ELF-1 (cell line): ENCODE data around the gene SIAH3.

Experiments
- DNase-seq: peaks from one replicate; pipeline ENCODE4 v3.0.0-alpha.2; 2016; ENCODE audit warnings: low read depth, low spot score

Gene SIAH3

DNA sequence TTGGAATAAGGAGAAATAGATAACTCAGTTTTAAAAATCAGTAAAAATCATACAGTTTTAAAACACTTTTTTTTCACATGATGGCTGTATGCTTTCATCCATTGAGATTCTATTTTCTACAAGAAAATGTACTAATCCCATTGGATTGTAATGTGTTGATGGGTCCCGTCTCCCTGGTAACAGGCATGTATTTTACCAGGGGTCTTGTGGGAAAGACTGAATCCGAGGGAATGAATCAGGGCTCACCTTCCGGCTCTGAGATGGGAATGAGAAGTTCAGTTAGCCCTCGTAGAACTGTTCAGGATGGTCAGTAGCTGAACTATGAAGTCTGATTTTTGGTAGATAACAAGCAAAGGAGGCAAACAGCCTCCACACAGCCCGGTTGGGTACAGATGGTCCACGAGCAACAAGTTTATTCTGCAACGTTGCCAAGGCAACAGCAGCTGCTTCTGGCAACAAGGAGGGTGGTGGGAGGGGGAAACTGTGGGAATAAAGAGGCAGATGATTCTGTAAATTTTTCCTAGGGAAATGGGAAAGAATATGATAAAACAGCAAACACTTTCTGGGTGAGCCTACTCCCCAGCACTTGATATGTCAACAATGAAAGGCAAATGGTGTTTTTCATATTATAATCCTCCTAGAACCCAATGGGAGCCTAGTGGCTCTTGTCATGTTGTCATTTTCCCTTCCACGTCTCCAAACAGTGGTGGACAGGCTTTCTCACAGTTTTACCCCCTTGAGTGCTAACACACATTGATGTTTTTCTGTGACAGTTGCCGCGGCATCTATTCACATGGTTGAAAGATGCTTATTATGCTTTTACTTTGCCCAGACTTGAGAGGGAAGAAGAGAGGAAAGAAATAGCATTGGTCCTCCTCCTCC, 12.4 kb upstream of the SIAH3 start:
- no peak for DNase-seq

DNA sequence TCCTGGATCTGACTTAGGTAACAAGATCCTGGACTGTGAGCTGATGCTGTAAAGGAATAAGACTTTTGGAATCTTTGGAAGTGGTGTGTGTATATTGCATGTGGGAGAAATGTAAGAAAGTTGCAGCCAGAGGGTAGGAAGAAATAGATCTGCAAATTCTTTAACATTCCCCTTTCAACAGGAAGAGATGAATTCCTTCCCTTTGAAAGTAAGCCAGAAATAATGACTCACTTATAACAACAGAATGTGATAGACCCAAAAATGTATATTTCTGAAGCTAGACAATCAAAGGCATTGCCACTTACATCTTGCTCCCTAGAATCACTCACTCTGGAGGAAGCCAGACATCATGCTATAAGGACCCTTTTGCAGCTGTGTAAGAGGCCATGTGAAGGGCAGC, 9.8 kb upstream of the SIAH3 start:
- no peak for DNase-seq

DNA sequence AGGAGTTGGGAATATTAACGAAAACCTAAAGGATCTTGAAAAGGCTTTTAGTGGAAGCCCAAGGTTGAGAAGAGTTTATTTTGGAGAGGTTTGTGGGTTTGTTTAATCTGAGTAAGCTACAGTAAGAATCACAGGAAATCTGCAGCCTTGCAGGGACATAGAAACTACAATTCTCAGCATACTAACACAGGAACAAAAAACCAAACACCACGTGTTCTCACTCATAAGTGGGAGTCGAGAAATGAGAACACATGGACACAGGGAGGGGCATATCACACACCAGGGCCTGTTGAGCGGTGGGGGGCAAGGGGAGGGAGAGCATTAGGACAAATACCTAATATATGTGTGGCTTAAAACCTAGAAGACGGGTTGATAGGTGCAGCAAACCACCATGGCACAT, 8.7 kb upstream of the SIAH3 start:
- no peak for DNase-seq

DNA sequence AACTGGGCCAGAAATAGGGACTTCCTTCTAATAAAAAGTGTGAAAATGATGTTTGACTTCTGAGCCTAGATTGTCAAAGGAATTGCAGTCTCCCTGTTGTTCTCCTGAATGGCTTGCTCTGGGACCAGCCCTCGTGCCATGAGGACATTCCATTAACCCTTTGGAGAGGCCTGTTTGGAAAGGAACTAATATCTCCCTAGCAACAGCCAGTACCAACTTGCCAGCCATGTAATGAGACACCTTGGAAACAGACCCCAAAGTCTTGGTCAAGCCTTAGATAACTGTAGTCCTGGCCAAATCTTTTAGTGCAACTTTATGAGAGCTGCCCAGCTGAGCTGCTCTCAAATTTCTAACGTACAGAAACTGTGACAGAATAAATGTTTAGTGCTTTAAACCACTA, 8.2 kb upstream of the SIAH3 start:
- peak; percentile 46 for DNase-seq

DNA sequence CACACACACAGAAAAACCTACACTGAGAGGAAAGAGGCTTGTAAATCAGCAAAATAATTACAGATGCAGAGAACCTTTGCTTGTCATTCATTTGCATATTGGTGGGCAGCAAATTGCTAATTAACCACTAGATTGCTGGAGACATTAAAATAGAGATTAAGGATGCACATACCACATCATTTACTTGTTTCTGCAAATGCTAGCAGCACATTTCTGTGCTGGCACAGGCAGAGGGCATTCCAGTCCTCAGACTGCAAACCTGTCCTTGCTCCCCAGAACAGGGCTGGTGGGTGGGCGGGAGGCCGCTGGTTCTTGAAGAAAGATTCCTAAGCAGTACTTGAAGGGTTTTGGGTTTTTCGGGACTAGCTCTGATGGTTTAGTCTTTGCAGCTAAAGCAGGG, 941 bp upstream of the SIAH3 start:
- no peak for DNase-seq

DNA sequence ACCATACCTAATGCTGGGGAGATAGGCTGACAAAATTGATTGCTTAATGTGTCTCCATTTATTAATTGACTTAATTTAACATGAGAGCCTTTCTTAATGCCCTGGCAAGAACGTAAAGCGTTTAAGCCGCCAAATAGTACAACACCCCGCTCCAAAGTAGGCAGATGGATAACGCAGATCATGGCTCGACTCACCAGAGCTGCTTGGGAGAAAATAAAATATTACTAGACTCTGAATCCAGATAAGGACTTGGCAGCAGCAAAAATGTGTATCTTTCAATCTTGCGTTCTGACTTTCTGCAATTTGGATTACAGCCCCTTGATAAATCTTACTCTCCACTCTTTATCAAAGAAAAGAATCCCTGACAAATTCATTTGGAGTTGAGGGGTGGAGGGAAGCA, 403 bp upstream of the SIAH3 start:
- DNase-seq, result no peak

DNA sequence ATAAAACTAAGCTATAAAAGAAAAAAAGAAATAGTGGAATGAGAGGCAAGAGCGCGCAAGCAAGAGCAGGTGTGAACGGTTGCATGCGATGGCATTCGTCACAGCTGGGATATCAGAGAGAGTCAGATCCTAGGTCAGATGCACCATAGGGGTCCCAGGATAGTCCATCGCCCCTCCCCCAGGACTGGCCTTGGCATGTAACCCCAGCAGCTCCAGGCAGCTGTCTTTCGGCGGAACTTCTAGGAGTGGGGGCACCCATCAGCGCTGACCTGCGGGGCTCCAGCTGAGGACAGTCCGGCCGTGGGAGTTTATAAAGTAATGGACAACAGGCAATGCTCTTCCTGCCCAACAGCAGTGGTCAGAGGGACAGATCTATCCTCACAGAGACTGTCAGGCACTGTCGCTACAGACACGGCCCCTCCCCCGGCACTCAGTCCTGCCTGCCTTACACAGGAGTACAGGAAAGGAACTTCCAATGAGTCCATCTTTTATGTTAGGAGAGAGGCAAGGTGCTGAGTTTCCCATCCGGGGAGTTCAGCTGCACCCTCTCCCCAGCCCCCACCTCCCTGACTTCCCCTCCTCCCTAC, 1.4 kb downstream of the SIAH3 start:
- DNase-seq, result no peak

DNA sequence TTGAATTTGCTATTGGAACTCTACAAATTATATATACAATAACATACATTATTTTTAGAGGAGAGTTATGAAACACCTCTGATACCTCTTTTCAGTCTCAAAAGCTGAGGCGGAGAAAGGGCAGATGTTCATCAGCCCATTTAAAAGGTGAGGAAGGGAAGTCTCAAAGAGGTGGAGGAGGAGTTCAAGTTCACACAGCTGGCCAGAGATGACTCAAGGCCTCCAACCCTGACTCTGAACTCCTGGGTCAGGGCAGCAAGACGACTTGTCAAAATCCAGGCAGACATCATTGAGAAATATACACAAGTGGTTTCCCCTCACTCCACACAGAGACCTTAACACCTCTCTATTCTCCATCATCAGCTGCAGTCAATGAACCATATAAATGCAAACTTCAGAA, 2.1 kb downstream of the SIAH3 start:
- no peak for DNase-seq

DNA sequence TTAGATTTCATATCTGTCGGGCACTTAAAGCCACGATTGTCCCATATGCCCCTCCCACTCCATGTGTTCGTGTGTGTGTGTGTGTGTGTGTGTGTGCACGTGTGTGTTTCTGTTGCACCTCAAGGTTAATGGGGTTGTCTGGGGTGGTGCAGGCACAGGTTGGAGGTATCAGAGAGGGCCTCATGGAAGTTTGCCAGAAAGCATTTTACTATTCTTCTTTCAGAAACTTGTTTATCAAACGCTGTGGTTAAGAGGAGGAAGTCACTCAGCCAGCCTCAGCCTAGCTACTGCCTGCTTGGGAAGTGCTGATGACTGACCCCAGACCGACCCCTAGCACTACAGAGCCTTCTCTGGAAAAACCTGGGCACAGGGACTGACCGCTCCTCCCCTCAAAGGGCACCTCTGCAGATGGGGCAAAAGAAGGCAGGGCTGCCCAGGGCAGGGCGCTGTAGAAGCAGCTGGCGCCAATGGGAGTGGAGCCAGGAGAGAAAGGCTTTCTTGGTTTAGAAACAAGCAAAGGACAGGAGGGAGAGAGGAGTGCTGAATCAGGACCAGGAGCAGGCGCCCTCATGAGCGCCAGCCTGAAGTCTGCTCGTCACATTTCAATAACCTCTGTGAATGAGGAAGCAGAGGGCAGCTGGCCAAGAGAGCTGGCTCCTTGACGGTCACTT, 3.9 kb downstream of the SIAH3 start:
- DNase-seq, result no peak

DNA sequence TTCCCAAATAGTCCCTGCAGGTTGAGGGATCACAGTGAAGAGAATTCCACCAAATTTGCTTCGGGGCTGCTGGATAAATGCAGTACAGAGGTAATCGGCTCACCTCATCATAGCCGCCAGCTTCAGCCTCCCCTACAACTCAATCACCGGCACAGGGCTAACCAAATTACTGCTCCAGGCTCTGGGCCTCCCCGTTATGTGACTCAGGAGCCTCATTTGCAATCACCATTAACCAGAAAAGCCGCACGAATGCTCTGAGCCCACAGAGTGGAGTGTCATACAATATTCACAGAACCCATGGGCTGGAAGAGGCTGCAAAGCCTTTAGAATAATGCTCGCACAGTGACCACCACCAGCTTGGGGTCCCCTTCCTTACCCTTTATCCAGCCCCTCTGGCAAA, 4.9 kb downstream of the SIAH3 start:
- DNase-seq, result no peak

DNA sequence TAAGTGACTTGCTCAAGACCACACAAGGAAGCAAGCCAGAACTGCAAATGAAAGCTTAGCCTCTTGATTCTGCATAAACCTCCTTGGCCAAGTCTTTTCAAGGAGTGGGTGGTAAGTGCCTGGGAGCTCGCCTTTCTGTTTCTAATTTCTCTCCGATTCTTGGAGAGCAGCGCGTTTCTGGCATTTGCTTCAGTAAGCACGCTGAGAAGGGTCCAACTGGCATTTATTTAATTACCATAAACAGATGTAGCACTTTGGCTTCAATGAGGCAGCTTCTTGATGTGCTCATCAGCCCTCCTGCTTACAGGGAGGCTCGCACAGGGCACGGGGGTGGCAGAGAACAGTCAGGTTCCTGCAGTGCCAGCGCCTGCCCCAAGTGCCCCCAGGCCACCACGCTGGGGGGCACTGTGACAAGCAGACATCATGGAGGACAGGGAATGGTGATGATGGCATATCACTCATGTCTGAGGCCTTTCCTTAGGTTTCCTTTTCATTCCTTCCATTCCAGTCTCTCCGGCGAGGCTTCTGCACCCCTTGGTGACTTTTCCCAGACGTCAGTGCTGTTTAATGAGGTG, 13.3 kb downstream of the SIAH3 start:
- DNase-seq, result no peak

DNA sequence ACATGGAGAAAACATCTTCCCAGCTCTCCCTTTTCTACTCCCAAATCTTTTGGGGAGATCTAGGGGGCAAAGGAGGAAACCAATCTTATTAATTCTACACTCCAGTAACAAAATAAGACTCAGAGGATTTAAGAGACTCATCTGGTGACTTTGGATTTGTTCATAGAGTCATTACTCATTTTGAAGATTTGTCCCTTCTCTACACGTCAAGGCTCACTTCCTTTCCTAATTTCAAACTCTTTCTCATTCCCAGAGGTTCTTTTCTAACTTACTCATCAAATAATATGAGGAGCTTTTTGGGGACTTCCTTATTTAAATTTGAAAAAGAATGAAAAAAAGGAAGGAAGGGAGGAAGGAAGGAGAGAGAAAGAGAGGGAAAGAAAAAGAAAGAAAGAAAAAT, 14.4 kb downstream of the SIAH3 start:
- no peak for DNase-seq

DNA sequence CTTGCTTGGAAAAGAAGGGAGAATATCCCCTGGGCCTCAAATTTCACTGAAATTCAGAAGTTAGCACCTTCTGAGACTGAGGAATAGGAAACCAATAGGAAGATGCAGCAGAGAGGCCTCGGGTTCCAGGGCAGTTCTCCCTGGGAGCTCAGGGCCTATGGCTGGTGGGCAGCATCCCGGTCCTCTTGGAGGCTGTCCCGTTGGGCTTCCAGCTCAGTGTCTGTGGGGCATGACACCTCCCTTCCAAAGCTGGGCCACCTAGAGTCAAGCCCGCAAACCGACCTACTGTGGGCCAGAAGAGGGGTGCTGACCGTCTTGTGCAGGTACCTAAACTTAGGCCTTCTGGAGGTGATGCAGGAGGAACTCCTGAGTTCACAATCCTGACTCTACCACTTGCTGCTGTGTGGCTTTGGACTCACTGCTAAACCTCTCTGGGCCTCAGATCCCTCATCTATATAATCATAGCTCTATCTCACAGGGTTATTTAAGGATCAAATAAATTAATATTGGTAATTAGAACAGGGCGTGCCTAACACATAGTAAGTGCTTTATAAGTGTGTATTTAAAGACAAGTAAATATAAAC, 17.1 kb downstream of the SIAH3 start:
- no peak for DNase-seq

DNA sequence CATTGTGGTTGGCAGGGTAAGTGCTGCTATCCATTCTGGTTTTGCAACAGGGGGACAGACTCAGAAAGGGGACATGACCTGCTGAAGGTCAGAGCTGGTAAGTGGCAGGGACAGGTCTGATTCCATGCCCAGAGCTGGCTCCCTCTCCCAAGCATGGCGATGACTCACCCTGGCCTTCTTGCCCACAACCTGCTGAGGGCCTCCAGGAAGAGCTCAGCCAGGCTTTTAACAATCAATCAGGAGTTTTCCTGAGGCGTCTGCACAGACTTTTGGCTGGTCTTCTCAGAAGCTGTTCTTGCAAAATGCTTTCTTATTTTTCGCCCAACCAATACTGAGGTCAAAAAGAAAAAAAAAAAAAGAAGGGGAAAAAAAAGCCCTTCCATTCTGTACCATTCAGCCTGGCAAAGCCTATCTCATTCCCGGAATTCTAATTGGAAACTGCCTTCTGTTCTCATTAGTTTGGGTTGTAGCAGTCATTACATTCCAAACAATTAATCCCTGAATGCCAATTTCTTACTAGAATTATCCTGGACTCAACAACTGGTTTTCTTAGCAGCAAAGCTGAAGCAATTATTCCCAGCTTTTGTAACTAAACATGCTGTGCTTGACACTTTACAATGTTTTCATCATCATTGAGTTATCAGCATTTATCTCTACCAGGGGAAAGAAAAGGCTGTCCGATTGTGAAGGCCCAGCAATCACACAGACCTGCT, 17.7 kb downstream of the SIAH3 start:
- no peak for DNase-seq

DNA sequence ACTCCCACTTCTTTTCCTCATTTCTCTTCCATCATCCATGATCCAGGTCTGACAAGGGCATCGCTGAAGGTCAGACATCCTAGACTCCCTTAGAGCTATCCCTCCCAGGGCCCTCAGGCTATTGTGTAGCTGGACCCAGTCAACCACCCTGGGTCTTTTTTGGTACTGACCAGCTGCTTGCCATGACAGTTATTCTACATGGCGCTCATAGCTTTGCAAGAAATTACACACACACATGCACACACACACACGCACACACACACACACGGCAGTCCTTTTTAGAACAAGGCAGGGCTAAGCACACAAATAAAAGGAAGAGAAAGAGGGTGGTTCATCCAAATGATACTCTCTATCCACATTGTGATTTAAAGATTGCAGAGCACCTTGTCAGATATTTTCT, 18.3 kb downstream of the SIAH3 start:
- no peak for DNase-seq

DNA sequence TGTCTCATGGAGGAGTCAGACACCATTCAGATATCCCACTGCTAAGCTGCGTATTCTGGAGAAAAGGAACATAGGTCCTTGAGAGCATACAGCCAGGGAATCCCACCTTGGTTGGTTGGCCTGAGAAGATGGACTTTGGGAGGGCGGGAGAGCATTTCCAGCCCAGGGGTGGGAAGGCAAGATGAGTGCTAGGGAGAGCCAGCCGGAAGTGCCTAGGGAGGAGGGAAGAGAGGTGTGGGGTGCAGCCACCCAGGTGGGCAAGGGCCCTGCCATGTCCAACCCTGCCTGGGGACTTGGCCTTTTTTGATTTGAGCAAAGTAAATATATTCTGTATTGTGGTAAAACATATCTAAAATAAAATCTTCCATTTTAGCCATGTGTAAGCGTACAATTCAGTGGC, 19.7 kb downstream of the SIAH3 start:
- DNase-seq, result no peak

DNA sequence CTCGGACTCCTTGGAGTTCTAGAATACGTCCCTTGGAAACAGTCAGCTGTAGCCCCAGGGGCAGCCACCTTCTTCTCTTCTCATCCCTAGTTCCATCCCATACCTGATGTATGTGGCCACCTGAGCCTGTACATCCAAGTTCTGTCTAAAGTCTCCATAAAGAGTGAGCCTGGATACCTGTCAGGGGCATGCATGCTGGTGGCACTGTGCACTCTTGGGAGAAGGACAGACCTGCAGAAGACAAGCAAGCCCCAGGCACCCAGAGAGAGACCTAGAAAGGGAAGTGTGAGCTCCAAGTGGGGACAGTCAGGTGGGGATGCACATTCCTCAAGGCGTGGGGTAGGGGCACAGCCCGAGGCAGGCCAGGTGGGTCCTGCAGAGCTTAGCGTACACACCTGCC, 21.4 kb downstream of the SIAH3 start:
- no peak for DNase-seq

DNA sequence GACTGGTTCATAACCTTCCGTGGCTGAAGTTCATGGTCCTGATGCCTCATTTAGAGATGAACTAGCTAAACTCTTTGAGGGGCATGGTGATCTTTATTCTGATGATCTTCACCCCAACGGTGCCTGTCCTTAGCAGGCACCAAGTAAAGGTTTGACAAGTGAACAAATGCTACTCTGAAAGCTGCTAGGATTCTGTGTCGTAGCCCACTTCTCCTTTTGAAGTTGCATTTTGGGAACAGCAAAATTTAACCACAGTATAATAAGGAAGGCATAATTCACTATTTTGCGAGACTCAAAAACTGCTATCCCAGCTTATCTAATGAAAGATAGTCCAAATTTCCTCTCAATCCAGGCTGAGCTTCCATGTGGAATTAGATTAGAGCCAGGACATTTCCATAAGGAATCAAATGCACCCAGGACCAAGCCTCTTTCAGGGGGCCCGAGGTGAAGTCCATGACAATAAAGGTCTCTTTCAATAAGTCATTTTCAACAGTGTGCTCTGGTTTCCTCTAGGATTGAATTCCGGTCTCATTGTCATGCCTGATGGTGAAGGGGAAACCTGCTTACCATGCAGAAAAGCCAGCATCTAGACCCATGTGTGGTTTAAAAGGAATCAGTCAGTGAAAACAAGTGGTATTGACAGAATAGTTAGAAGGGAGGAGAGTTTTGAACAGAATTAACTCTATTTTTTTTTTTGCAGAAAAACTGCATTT, 23.1 kb downstream of the SIAH3 start:
- DNase-seq, result no peak

DNA sequence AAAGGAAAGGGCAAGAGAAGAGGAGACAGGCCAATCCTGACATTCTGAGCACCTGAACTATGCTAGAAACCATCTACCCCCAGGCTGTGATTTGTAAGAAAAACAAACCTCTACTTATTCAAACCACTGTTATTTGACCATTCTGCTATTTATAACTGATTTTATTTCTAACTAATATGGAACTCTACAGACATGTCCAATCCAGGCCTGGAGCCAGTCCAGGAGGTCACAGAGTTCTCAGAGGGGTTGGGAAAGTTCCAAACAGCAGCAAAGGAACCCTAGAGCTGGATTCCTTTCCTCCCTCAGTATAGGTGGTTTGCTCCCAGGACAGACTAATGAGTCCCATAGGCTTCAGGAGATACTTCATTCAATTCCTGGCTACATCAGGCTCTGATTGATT, 24.2 kb downstream of the SIAH3 start:
- no peak for DNase-seq

DNA sequence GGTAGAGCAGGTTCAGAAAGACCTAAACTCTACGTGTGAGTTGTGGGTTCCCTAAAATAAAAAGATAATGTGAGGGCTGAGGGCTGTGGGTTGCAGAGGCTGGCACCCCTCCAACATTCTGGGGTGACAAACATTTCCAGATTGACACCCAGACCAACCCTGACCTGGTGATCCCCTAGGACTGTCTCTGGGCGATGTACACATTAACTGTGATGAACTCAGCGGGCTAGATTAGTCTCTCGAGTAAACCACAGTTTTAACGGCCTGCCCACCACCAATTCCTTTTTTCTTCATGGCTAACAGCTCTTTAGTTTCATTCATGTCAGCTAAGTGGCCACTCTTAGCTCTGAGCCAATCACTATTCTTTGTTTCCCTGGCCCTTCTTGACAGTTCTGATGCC, 24.8 kb downstream of the SIAH3 start:
- DNase-seq, result no peak

DNA sequence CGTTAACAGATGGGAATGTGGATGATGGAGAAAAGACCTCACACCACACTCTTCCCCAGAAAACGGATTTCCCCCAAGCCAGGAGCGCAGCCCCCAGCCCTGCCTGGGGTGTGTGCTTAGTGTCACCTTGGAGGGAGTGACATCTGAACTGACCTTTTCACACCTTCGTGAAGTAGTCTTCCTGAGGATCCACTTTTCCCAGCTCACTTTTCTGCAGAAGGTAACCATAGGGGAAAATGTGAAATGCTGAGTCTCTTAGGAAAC, 26.2 kb downstream of the SIAH3 start:
- no peak for DNase-seq
